RKO (cell line): ENCODE measurements around the gene INPP5K.
"Not testable (repeated sequence)": the region's sequence is repeated elsewhere in the genome, so short reads cannot be mapped to it uniquely, and the experiment has no call there.

ENCODE experiments used
- DNase-seq: peaks from one replicate; pipeline ENCODE4 v3.0.0-alpha.2; 2016; ENCODE audit warnings: low spot score

INPP5K gene

GRCh38 chr17:1516388-1517161, at the start of gene INPP5K:
TSS of gene INPP5K (minus strand) at chr17:1516612. CDS start at chr17:1516499, 113 bp downstream.
- DNase-seq = peak; percentile 98

- no peak for DNase-seq
These were observed 49.5 kb upstream of the INPP5K start for GRCh38 chr17:1565877-1566276.

GRCh38 chr17:1563786-1564613, 47.6 kb upstream of the INPP5K start:
- no peak for DNase-seq

- DNase-seq = not testable (repeated sequence)
These were observed 47.0 kb upstream of the INPP5K start for GRCh38 chr17:1563471-1563785.

GRCh38 chr17:1562176-1562643, 45.8 kb upstream of the INPP5K start:
- no peak for DNase-seq

- no peak for DNase-seq
These were observed 45.2 kb upstream of the INPP5K start for GRCh38 chr17:1561420-1562175.

GRCh38 chr17:1560858-1561355, 44.5 kb upstream of the INPP5K start:
- no peak for DNase-seq

GRCh38 chr17:1560101-1560857, 43.9 kb upstream of the INPP5K start:
- DNase-seq = no peak

GRCh38 chr17:1559047-1560043, 42.9 kb upstream of the INPP5K start:
- DNase-seq = no peak

- DNase-seq = no peak
These were observed 42.0 kb upstream of the INPP5K start for GRCh38 chr17:1558401-1558800.

- no peak for DNase-seq
These were observed 41.1 kb upstream of the INPP5K start for GRCh38 chr17:1557355-1558095.

- no peak for DNase-seq
These were observed 39.4 kb upstream of the INPP5K start for GRCh38 chr17:1555651-1556471.

GRCh38 chr17:1554751-1555540, 38.5 kb upstream of the INPP5K start:
- DNase-seq = no peak

GRCh38 chr17:1553354-1554266, 37.2 kb upstream of the INPP5K start:
- DNase-seq = no peak

- DNase-seq = no peak
These were observed 36.5 kb upstream of the INPP5K start for GRCh38 chr17:1552932-1553331.

- DNase-seq = no peak
These were observed 35.3 kb upstream of the INPP5K start for GRCh38 chr17:1551741-1552140.

- DNase-seq = no peak
These were observed 31.6 kb upstream of the INPP5K start for GRCh38 chr17:1548032-1548431.
